BLaER1 treated with 17β-estradiol and CSF1 and Interleukin-3, amounts not matched to agents 10 nM and 100 nM (cell line): ENCODE data around the gene PRSS27.
A peak's percentile ranks its signal among the peaks of the same experiment; 100 is the strongest.

Source experiments
- H3K27ac ChIP-seq, 11 experiments: shearing (Covaris generic); formaldehyde crosslinking; 2 replicates each; pipeline ENCODE4 v1.8.1; 2022
- H3K27me3 ChIP-seq, 11 experiments: shearing (Covaris generic); formaldehyde crosslinking; 2 replicates each; pipeline ENCODE4 v1.8.1; 2022
- H3K36me3 ChIP-seq, 11 experiments: shearing (Covaris generic); formaldehyde crosslinking; 2 replicates each; pipeline ENCODE4 v1.8.1; 2022
- H3K4me1 ChIP-seq, 10 experiments: shearing (Covaris generic); formaldehyde crosslinking; 2 replicates each; pipeline ENCODE4 v1.8.1; 2022
- H3K4me2 ChIP-seq, 11 experiments: shearing (Covaris generic); formaldehyde crosslinking; 2 replicates each; pipeline ENCODE4 v1.8.1; 2022
- H3K4me3 ChIP-seq, 10 experiments: shearing (Covaris generic); formaldehyde crosslinking; 2 replicates each; pipeline ENCODE4 v1.8.1; 2022
- H3K9ac ChIP-seq, 11 experiments: shearing (Covaris generic); formaldehyde crosslinking; 2 replicates each; pipeline ENCODE4 v1.8.1; 2022
- H3K9me3 ChIP-seq, 11 experiments: shearing (Covaris generic); formaldehyde crosslinking; replicated peaks in 1 of 11; 2 replicates each; pipeline ENCODE4 v1.8.1; 2022
- H4K20me1 ChIP-seq, 11 experiments: shearing (Covaris generic); formaldehyde crosslinking; 2 replicates each; pipeline ENCODE4 v1.8.1; 2022
- Cebpa-rat ChIP-seq, 11 experiments: shearing (Covaris generic); IDR thresholded peaks; 2 replicates each; pipeline ENCODE4 v1.8.1; 2022

Gene PRSS27

GRCh38 chr16:2708955-2709587 is 11.0 kb downstream of the PRSS27 start:
- Histone ChIP-seq H3K9me3 (no peaks in the 10 kb centered on the region), H4K20me1 (peaks cover 70 to 100% (median 93%) of the 10 kb centered on the region in 11 experiments), H3K4me1 (peaks cover 21 to 76% (median 50%) of the 10 kb centered on the region in 10 experiments), H3K27ac (no peak overlapping the region), H3K4me2 (peak overlapping the region in 10 of 11 experiments; percentile 9 to 76 (median 52); a peak in 16 of 22 replicates), H3K36me3 (peaks cover 40 to 62% (median 58%) of the 10 kb centered on the region in 11 experiments), H3K27me3 (no peaks in the 10 kb centered on the region), H3K4me3 (no peak overlapping the region), H3K9ac (peak overlapping the region in 6 of 11 experiments; percentile 2 to 42 (median 22); a peak in 6 of 22 replicates)
- no peak for TF ChIP-seq Cebpa-rat (IDR thresholded peaks at IDR 0.05)

GRCh38 chr16:2708290-2708639 is 11.8 kb downstream of the PRSS27 start:
- Histone ChIP-seq H3K9me3 (no peaks in the 10 kb centered on the region), H3K4me2 (0 out of 22 replicates have a peak overlapping the region, but pooled peaks of 1 of the 11 experiments have one; percentile 11), H3K27me3 (no peaks in the 10 kb centered on the region), H3K27ac (no peak overlapping the region), H3K4me1 (peaks cover 13 to 76% (median 50%) of the 10 kb centered on the region in 10 experiments; a peak in 19 of 20 replicates), H4K20me1 (peaks cover 78 to 100% (median 93%) of the 10 kb centered on the region in 11 experiments), H3K36me3 (peaks cover 42 to 70% (median 63%) of the 10 kb centered on the region in 11 experiments), H3K9ac (peak overlapping the region in 1 of 11 experiments; percentile 29; a peak in 1 of 22 replicates), H3K4me3 (no peak overlapping the region)
- TF ChIP-seq Cebpa-rat (IDR thresholded peaks at IDR 0.05) = no peak

GRCh38 chr16:2707368-2708289 is 12.4 kb downstream of the PRSS27 start:
- Histone ChIP-seq H3K4me2 (no peak overlapping the region), H3K27me3 (peaks cover 0 to 5% (median 0%) of the 10 kb centered on the region in 11 experiments; a peak in 2 of 22 replicates), H4K20me1 (peaks cover 85 to 100% (median 96%) of the 10 kb centered on the region in 11 experiments), H3K36me3 (peaks cover 45 to 76% (median 69%) of the 10 kb centered on the region in 11 experiments), H3K9me3 (no peaks in the 10 kb centered on the region), H3K27ac (no peak overlapping the region), H3K4me3 (no peak overlapping the region), H3K4me1 (peaks cover 12 to 78% (median 54%) of the 10 kb centered on the region in 10 experiments; a peak in 19 of 20 replicates), H3K9ac (peak overlapping the region in 1 of 11 experiments; percentile 29; a peak in 2 of 22 replicates)
- no peak for TF ChIP-seq Cebpa-rat (IDR thresholded peaks at IDR 0.05)

GRCh38 chr16:2706611-2707311 is 13.3 kb downstream of the PRSS27 start:
- Histone ChIP-seq H3K27ac (no peak overlapping the region), H3K27me3 (peaks cover 0 to 8% (median 0%) of the 10 kb centered on the region in 11 experiments; a peak in 2 of 22 replicates), H3K4me1 (peaks cover 13 to 78% (median 55%) of the 10 kb centered on the region in 10 experiments; a peak in 19 of 20 replicates), H4K20me1 (peaks cover 91 to 100% (median 96%) of the 10 kb centered on the region in 11 experiments), H3K9ac (no peak overlapping the region), H3K36me3 (peaks cover 50 to 85% (median 76%) of the 10 kb centered on the region in 11 experiments), H3K4me3 (no peak overlapping the region), H3K9me3 (no peaks in the 10 kb centered on the region), H3K4me2 (no peak overlapping the region)
- no peak for TF ChIP-seq Cebpa-rat (IDR thresholded peaks at IDR 0.05)

- Histone ChIP-seq H3K27me3 (peaks cover 0 to 11% (median 0%) of the 10 kb centered on the region in 11 experiments; a peak in 2 of 22 replicates), H4K20me1 (peaks cover 95 to 100% (median 98%) of the 10 kb centered on the region in 11 experiments), H3K4me2 (peak overlapping the region in 1 of 11 experiments; percentile 99; a peak in 1 of 22 replicates), H3K36me3 (peaks cover 54 to 92% (median 83%) of the 10 kb centered on the region in 11 experiments), H3K9ac (no peak overlapping the region), H3K27ac (no peak overlapping the region), H3K9me3 (no peaks in the 10 kb centered on the region), H3K4me3 (no peak overlapping the region), H3K4me1 (peaks cover 20 to 80% (median 60%) of the 10 kb centered on the region in 10 experiments)
- no peak for TF ChIP-seq Cebpa-rat (IDR thresholded peaks at IDR 0.05)
Measured at GRCh38 chr16:2706085-2706484, 13.9 kb downstream of the PRSS27 start.

- peak overlapping the region in 4 of 11 experiments; percentile 90 to 100 (median 97); a peak in 6 of 22 replicates for H3K4me2 ChIP-seq
- peaks cover 0 to 18% (median 0%) of the 10 kb centered on the region in 11 experiments; a peak in 2 of 22 replicates for H3K27me3 ChIP-seq
- peaks cover 61 to 99% (median 90%) of the 10 kb centered on the region in 11 experiments for H3K36me3 ChIP-seq
- H3K9me3 ChIP-seq = no peaks in the 10 kb centered on the region
- no peak overlapping the region for H3K27ac ChIP-seq
- peaks cover 95 to 100% (median 98%) of the 10 kb centered on the region in 11 experiments for H4K20me1 ChIP-seq
- H3K4me3 ChIP-seq = no peak overlapping the region
- H3K9ac ChIP-seq = peak overlapping the region in 1 of 11 experiments; percentile 24; a peak in 1 of 22 replicates
- TF ChIP-seq Cebpa-rat (IDR thresholded peaks at IDR 0.05) = no peak
- H3K4me1 ChIP-seq = peaks cover 27 to 80% (median 63%) of the 10 kb centered on the region in 10 experiments
Measured at GRCh38 chr16:2705351-2705750, 14.7 kb downstream of the PRSS27 start.

GRCh38 chr16:2704983-2705275 is 15.1 kb downstream of the PRSS27 start:
- Histone ChIP-seq H3K4me2 (peak overlapping the region in 6 of 11 experiments; percentile 90 to 100 (median 98); a peak in 7 of 22 replicates), H3K9ac (no peak overlapping the region; a peak in 1 of 22 replicates), H3K9me3 (no peaks in the 10 kb centered on the region), H3K27ac (no peak overlapping the region), H3K4me3 (no peak overlapping the region), H3K4me1 (peaks cover 30 to 80% (median 63%) of the 10 kb centered on the region in 10 experiments), H3K27me3 (peaks cover 0 to 18% (median 0%) of the 10 kb centered on the region in 11 experiments; a peak in 2 of 22 replicates), H4K20me1 (peaks cover 95 to 100% (median 98%) of the 10 kb centered on the region in 11 experiments), H3K36me3 (peaks cover 65 to 100% (median 90%) of the 10 kb centered on the region in 11 experiments)
- no peak for TF ChIP-seq Cebpa-rat (IDR thresholded peaks at IDR 0.05)
